Transverse colon (tissue), 4 donors: ENCODE data around the gene AASDH.

ENCODE experiments used
- CTCF ChIP-seq, 5 experiments: fragments of 200-600 bp in 3 of 5; fragments of 450-650 bp in 2 of 5; sonication (generic) in 3 of 5; IDR thresholded peaks; 1 replicate in 2 of 5; 2 replicates in 3 of 5; pipeline ENCODE4 v1.5.1; 2016 to 2017; ENCODE audit warnings: antibody characterized with exemption in 5 of 5, inconsistent platforms in 3 of 5, mild to moderate bottlenecking in 2 of 5, moderate library complexity in 1 of 5
- EP300 ChIP-seq: sonication (generic); formaldehyde crosslinking; IDR thresholded peaks from one replicate; pipeline ENCODE4 v1.6.1; 2017; ENCODE audit warnings: antibody characterized with exemption, low read depth
- POLR2A ChIP-seq: fragments of 450-650 bp; IDR thresholded peaks from one replicate; pipeline ENCODE4 v1.6.1; 2016; ENCODE audit warnings: antibody characterized with exemption, mild to moderate bottlenecking, moderate library complexity
- POLR2AphosphoS5 ChIP-seq, 3 donors: sonication (generic); formaldehyde crosslinking; IDR thresholded peaks; one replicate each; pipeline ENCODE4 v1.6.1; 2016; ENCODE audit warnings: antibody characterized with exemption in 3 of 3

DNA sequence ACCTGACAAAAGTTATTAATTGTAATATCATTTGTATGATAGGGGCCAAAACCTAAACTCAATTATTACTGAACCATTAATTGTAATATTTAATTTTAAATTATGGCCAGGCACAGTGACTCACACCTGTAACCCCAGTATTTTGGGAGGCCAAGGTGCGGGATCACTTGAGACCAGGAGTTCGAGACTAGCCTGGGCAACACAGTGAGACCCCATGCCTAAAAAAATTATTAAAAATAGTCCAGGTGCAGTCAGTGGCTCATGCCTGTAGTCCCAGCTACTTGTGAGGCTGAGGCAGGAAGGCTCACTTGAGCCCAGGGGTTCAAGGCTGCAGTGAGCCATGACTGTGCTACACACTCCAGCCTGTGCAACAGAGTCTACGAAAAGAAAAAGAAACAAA, 30.1 kb upstream of the AASDH start:
- TF ChIP-seq CTCF (IDR thresholded peaks at IDR 0.05) (no peak), POLR2AphosphoS5 (IDR thresholded peaks at IDR 0.05) (no peak), POLR2A (no peak), EP300 (no peak)
